ENCODE data around the gene GUK1. TPM values are rescaled to one million over a fixed set of nuclear protein-coding genes. Genes with fewer than 3 reads are reported as not detected.

Gene GUK1
- total and polyA plus RNA-seq, 2 of the 8 experiments (the other 6 are each of a cell fraction or from before 2014, with no cell fraction given), result 68.5 to 183 TPM

GRCh38 chr1:228143480-228144192, 3.6 kb downstream of the GUK1 start:
- POLR2A ChIA-PET (ENCODE audit: partially characterized antibody), result interaction anchor here (0.6 to 1.8 kb wide), 5 partner anchors 20 to 77 kb away, joined by 3 to 7 read pairs (median 4); partner anchors contain the start of gene IBA57
- no peak for TF ChIP-seq POLR2A (IDR thresholded peaks at IDR 0.05; ENCODE audit: control extremely low read depth in 1 of 2, low read depth in 2 of 2, low read length in 2 of 2)
- no peak for TF ChIP-seq POLR2AphosphoS5 (IDR thresholded peaks at IDR 0.05; ENCODE audit: low read depth, low read length)
- TF ChIP-seq NANOG (IDR thresholded peaks at IDR 0.05; ENCODE audit: insufficient read depth, low read depth, low read length, poor library complexity, severe bottlenecking), result no peak
- TF ChIP-seq ZNF274 (IDR thresholded peaks at IDR 0.05; ENCODE audit: borderline replicate concordance, extremely low read depth, low read length), result no peak
- TF ChIP-seq RXRA (IDR thresholded peaks at IDR 0.05; ENCODE audit: insufficient read depth, low read depth, low read length), result no peak
- no peak for TF ChIP-seq CBX5 (IDR thresholded peaks at IDR 0.05; ENCODE audit: low read depth, low read length)
- TF ChIP-seq E2F6 (IDR thresholded peaks at IDR 0.05), result no peak
- TF ChIP-seq SRF (IDR thresholded peaks at IDR 0.05; ENCODE audit: low read depth, low read length), result no peak
- no peak for TF ChIP-seq CTBP2 (IDR thresholded peaks at IDR 0.05; ENCODE audit: borderline replicate concordance, insufficient read depth, insufficient read length, low read length)
- no peak for TF ChIP-seq BCL11A (IDR thresholded peaks at IDR 0.05; ENCODE audit: low read depth in 2 of 2, low read length in 2 of 2)
- TF ChIP-seq HDAC2 (IDR thresholded peaks at IDR 0.05; ENCODE audit: borderline replicate concordance in 1 of 2, low read depth in 2 of 2, low read length in 2 of 2), result no peak

More at GRCh38 chr1:228143480-228144192, 3.6 kb downstream of the GUK1 start:
- no peak overlapping the region for H3K9ac ChIP-seq (replicated peaks in 1 of 4; ENCODE audit: extremely low read depth in 1 of 4, low read depth in 3 of 4, low read length in 3 of 4)
- H3K36me3 ChIP-seq (ENCODE audit: control insufficient read depth in 2 of 4, insufficient read depth in 4 of 4, low read length in 3 of 4), result no peaks in the 10 kb centered on the region
- H3K4me1 ChIP-seq (replicated peaks in 1 of 4; ENCODE audit: control insufficient read depth in 3 of 4, insufficient read depth in 4 of 4, low read length in 3 of 4), result peaks cover 0 to 10% (median 6%) of the 10 kb centered on the region in 4 experiments; a peak in 5 of 7 replicates
- no peak overlapping the region for H4K91ac ChIP-seq (replicated peaks; ENCODE audit: insufficient read length, low read length)
- CTCF ChIA-PET (ENCODE audit: partially characterized antibody), result interaction anchor here (0.7 to 1.8 kb wide), 8 partner anchors 10 to 139 kb away, joined by 3 to 12 read pairs (median 5); partner anchors contain the start of gene IBA57
- peak overlapping the region; percentile 46; the same call in 1 of the 2 replicates for H2BK15ac ChIP-seq (ENCODE audit: low read length)
- H3K4me2 ChIP-seq (ENCODE audit: insufficient read depth in 1 of 2, low read depth in 2 of 2, low read length in 2 of 2), result no peak overlapping the region
- no peak overlapping the region for H2BK12ac ChIP-seq (ENCODE audit: low read depth, low read length)
- H3K9me3 ChIP-seq (ENCODE audit: insufficient read depth in 2 of 2, low read depth in 1 of 2, low read length in 1 of 2), result no peaks in the 10 kb centered on the region
- peaks cover 0 to 43% of the 10 kb centered on the region in 2 experiments; a peak in 3 of 4 replicates for H3K79me2 ChIP-seq (ENCODE audit: control insufficient read depth in 1 of 2, insufficient read depth in 2 of 2, low read length in 2 of 2)
- no peak overlapping the region for H3K4me3 ChIP-seq (ENCODE audit: extremely low read depth in 1 of 4, insufficient read depth in 2 of 4, low read depth in 3 of 4, low read length in 4 of 4)
- no peak overlapping the region for H4K5ac ChIP-seq (ENCODE audit: insufficient read length, low read depth, low read length)
- no peak overlapping the region for H3K4ac ChIP-seq (replicated peaks; ENCODE audit: insufficient read length, low read depth, low read length)
- no peak overlapping the region for H3K23ac ChIP-seq (ENCODE audit: insufficient read length)
- H3K27me3 ChIP-seq (replicated peaks in 1 of 4; ENCODE audit: control insufficient read depth in 3 of 4, extremely low read depth in 1 of 4, insufficient read depth in 3 of 4, low read length in 3 of 4), result no peaks in the 10 kb centered on the region
- DNase-seq (ENCODE audit: low read depth in 1 of 2, low spot score in 2 of 2), result no peak
- no peak overlapping the region for H2BK120ac ChIP-seq (replicated peaks; ENCODE audit: low read depth, low read length)
- no peak overlapping the region for H3K27ac ChIP-seq (ENCODE audit: low read depth, low read length)
- peaks cover 23% of the 10 kb centered on the region for H3K79me1 ChIP-seq (ENCODE audit: low read depth, low read length)
- H3K23me2 ChIP-seq (ENCODE audit: low read depth, low read length), result peaks cover 5% of the 10 kb centered on the region; the same call in 1 of the 2 replicates
- no peak overlapping the region for H2AK5ac ChIP-seq (ENCODE audit: low read depth, low read length)
- H4K20me1 ChIP-seq (replicated peaks in 1 of 2; ENCODE audit: control insufficient read depth in 1 of 2, insufficient read depth in 2 of 2, low read length in 2 of 2), result peaks cover 8 to 28% of the 10 kb centered on the region in 2 experiments
- H3K18ac ChIP-seq (ENCODE audit: extremely low read depth, low read length), result no peak overlapping the region
- no peak for FAIRE-seq
- H2BK20ac ChIP-seq (ENCODE audit: low read length), result no peak overlapping the region
- no peak overlapping the region for H3K56ac ChIP-seq (replicated peaks; ENCODE audit: insufficient read length, low read depth, low read length)
- WGBS, 2 experiments (ENCODE audit: extremely low coverage in 1 of 2, insufficient coverage in 1 of 2, insufficient read length in 1 of 2, insufficient replicate concordance in 2 of 2, low coverage in 1 of 2, low lambda C conversion rate in 2 of 2, missing lambda C conversion rate in 1 of 2), result 89% methylated on average over 12 of the region's 12 CpGs; no CpG with 5 or more reads in 1 of the 2 experiments
- no peak overlapping the region for H2AFZ ChIP-seq (ENCODE audit: low read length)
- no peak overlapping the region for H2BK5ac ChIP-seq (ENCODE audit: low read depth, low read length)
- H4K8ac ChIP-seq (ENCODE audit: extremely low read depth, insufficient read depth, low read length), result no peak overlapping the region
- H3K14ac ChIP-seq (ENCODE audit: insufficient read length), result no peak overlapping the region
